Measurements from ENCODE around the gene WDR33. TPM values are rescaled to one million over a fixed set of nuclear protein-coding genes. Genes with fewer than 3 reads are reported as not detected.

Gene WDR33
- total RNA-seq, 1 experiment from 2014 or later = 87.1 TPM

DNA sequence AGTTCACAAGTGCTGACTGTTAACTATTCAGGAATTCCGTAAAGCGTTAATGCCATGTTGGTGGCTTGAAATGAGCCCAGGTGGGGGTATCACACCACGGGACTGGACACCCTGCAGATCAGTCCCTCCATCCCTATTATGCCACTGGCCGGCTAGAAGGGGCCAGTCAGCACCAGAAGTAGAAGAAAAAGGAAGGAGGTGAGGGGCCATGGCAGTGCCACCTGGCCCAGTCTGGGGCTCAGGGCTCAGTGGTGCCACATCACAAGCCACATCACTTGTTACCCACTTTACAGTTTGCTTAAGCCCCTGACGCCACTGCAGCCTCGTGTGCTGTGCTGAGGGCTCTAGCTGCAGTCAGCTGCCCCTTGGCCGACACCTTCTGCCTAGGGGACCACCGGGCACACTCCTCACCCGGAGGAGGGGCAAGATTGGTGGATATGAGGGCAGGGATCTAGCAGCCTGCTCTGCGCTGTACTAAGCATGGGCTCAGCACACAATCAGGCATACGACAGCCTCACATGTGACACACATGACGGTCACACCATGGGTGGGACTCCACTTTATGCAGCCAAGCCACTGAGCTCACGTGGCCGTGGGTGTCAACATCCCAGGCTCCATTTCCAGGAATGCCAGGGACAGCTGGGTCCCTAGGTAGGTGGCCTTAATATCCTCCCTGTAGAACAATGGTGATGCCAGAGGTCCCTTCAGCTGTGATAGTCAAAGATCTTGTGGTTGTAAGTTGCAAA is 139.2 kb downstream of the WDR33 start:
- no peak for TF ChIP-seq CTCF (conservative IDR thresholded peaks at IDR 0.05; ENCODE audit: low read depth, low read length)
- no peak for TF ChIP-seq EZH2 (IDR thresholded peaks at IDR 0.05; ENCODE audit: borderline replicate concordance, low read depth, low read length, poor library complexity, severe bottlenecking)
- no peaks in the 10 kb centered on the region for H3K4me1 ChIP-seq (ENCODE audit: insufficient read depth, low read length, poor library complexity, severe bottlenecking)
- POLR2A ChIA-PET (ENCODE audit: low non-redundant PET) = no interaction called here
- peaks cover 7% of the 10 kb centered on the region for H3K27me3 ChIP-seq (replicated peaks; ENCODE audit: insufficient read depth, low read depth, low read length, poor library complexity)
- CTCF ChIA-PET = no interaction called here
- no peaks in the 10 kb centered on the region for H3K9me3 ChIP-seq (ENCODE audit: low read depth, low read length, poor library complexity, severe bottlenecking)
- intact Hi-C loops (cut with micrococcal nuclease; ENCODE audit: unreplicated experiment) = no loop called here
- BruUV-seq (replicated peaks) = no TSS peak
- H3K4me3 ChIP-seq (ENCODE audit: low read depth, low read length, poor library complexity, severe bottlenecking) = no peak overlapping the region
- H3K36me3 ChIP-seq (ENCODE audit: insufficient read depth, low read length, poor library complexity, severe bottlenecking) = no peaks in the 10 kb centered on the region
- DNase-seq (ENCODE audit: low spot score) = no peak
- no peak overlapping the region for H3K27ac ChIP-seq (ENCODE audit: low read depth, low read length, poor library complexity, severe bottlenecking)

DNA sequence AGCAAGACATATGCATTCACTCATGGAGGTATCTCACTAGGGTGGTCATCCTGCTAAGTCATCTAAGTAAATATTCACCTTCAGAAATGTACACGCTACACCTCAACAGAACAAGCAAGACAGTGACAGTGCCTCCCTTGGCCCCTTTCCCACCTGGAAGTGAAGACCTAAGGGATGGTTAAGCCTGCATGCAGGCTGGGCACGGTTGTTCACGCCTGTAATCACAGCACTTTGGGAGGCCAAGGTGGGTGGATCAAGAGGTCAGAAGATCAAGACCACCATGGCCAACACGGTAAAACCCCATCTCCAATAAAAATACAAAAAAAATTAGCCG is 140.0 kb downstream of the WDR33 start:
- DNase-seq (ENCODE audit: low spot score) = no peak
- TF ChIP-seq CTCF (conservative IDR thresholded peaks at IDR 0.05; ENCODE audit: low read depth, low read length) = no peak
- no peak for TF ChIP-seq EZH2 (IDR thresholded peaks at IDR 0.05; ENCODE audit: borderline replicate concordance, low read depth, low read length, poor library complexity, severe bottlenecking)
- Histone ChIP-seq H3K27ac (ENCODE audit: low read depth, low read length, poor library complexity, severe bottlenecking) (no peak overlapping the region), H3K9me3 (ENCODE audit: low read depth, low read length, poor library complexity, severe bottlenecking) (no peaks in the 10 kb centered on the region), H3K4me1 (ENCODE audit: insufficient read depth, low read length, poor library complexity, severe bottlenecking) (no peaks in the 10 kb centered on the region), H3K36me3 (ENCODE audit: insufficient read depth, low read length, poor library complexity, severe bottlenecking) (no peaks in the 10 kb centered on the region), H3K4me3 (ENCODE audit: low read depth, low read length, poor library complexity, severe bottlenecking) (no peak overlapping the region), H3K27me3 (replicated peaks; ENCODE audit: insufficient read depth, low read depth, low read length, poor library complexity) (peaks cover 4% of the 10 kb centered on the region)
- BruUV-seq (replicated peaks) = no TSS peak
- ChIA-PET CTCF (no interaction called here), POLR2A (ENCODE audit: low non-redundant PET) (no interaction called here)
- intact Hi-C loops (cut with micrococcal nuclease; ENCODE audit: unreplicated experiment) = no loop called here

- Histone ChIP-seq H3K9me3 (ENCODE audit: low read depth, low read length, poor library complexity, severe bottlenecking) (no peaks in the 10 kb centered on the region), H3K36me3 (ENCODE audit: insufficient read depth, low read length, poor library complexity, severe bottlenecking) (no peaks in the 10 kb centered on the region), H3K4me1 (ENCODE audit: insufficient read depth, low read length, poor library complexity, severe bottlenecking) (no peaks in the 10 kb centered on the region), H3K27me3 (replicated peaks; ENCODE audit: insufficient read depth, low read depth, low read length, poor library complexity) (peaks cover 6% of the 10 kb centered on the region), H3K27ac (ENCODE audit: low read depth, low read length, poor library complexity, severe bottlenecking) (no peak overlapping the region), H3K4me3 (ENCODE audit: low read depth, low read length, poor library complexity, severe bottlenecking) (no peak overlapping the region)
- CTCF ChIA-PET = no interaction called here
- no TSS peak for BruUV-seq (replicated peaks)
- POLR2A ChIA-PET (ENCODE audit: low non-redundant PET) = no interaction called here
- no peak for TF ChIP-seq EZH2 (IDR thresholded peaks at IDR 0.05; ENCODE audit: borderline replicate concordance, low read depth, low read length, poor library complexity, severe bottlenecking)
- TF ChIP-seq CTCF (conservative IDR thresholded peaks at IDR 0.05; ENCODE audit: low read depth, low read length) = no peak
- DNase-seq (ENCODE audit: low spot score) = no peak
- intact Hi-C loops (cut with micrococcal nuclease; ENCODE audit: unreplicated experiment) = no loop called here
Observed at GRCh38 chr2:127670055-127670956, 140.7 kb downstream of the WDR33 start.
